ENCODE data around the gene CDH26. TPM values are rescaled to one million over a fixed set of nuclear protein-coding genes. Genes with fewer than 3 reads are reported as not detected.
"Not testable (repeated sequence)": the region's sequence is repeated elsewhere in the genome, so short reads cannot be mapped to it uniquely, and the experiment has no call there.

CDH26 gene
- polyA plus RNA-seq, 12 donors: 0.20 to 1.6 (median 0.92) TPM; not detected in 2

- DNase-seq: peak; percentile 54
Measured at GRCh38 chr20:60011512-60012507, 53.6 kb downstream of the CDH26 start.

DNA sequence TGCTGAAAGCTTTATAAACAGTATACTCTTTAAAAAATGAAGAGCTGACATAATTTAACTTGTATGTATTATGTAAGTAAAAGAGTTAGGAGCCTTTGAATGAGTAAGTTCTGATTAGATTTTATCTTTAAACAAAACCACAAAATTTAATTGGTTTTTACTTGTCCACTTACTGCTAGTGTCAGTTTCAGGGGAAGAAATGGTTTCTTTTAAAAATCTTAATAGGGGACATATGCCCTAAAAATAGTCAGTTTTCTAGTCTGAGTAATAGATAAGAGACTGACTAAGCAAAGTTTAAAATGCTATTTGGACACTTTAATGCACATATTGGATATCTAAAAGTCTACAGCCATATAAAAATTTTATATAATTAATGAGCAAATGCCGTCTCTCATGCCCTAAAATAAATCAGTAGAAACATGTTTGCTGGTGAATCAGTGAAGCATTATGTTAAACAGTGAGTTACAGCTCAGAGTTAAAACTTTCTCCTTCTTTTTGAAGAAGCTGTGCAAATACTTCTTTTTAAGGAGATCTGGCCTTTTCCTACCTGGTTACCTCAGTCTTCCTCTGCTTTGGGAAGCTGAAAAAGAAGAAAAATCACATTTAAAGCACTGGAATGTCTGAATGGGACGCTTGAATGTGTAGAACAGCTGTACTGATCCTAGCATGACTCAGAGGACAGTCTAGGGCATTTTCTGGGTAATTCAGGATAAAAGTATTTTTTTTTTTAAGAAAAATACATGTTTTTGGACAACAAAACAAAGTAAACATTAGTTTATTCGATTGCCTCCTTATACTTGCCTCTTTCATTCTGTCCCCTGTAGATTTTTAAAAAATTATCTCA lies 55.3 kb downstream of the CDH26 start:
- DNase-seq: no peak

DNA sequence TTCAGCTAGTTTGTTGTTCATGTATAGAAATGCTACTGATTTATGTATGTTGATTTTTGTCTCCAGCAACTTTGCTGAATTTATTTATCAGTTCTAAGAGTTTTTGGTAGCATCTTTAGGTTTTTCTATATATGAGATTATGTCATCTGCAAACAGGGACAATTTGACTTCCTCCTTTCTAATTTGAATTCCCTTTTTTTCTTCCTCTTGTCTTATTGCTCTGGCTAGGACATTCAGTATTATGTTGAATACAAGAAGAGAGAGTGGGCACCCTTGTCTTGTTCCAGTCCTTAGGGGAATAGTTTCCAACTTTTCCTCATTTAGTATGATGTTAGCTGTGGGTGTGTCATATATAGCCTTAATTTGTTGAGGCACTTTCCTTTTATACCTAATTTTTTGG lies 58.2 kb downstream of the CDH26 start:
- DNase-seq: no peak

DNA sequence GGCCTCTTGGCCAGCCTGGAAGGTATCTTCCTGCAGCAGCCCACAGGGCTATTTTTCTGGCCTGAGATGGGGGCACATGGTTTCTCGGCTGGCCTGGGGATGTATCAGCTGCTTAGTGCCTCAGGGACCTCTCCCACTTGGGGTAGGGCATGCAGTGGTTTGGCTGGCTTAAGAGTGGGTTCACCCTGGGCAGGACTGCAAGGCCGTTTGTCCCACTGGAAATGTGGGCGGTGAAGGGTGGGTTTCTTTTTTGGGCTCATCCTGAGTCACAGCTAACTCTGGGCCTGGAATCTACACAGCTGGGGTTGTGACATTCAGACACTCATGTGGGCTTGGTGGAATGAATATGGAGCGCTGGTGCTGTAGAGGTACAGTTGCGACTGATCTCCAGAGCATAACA lies 62.0 kb downstream of the CDH26 start:
- no peak for DNase-seq

DNA sequence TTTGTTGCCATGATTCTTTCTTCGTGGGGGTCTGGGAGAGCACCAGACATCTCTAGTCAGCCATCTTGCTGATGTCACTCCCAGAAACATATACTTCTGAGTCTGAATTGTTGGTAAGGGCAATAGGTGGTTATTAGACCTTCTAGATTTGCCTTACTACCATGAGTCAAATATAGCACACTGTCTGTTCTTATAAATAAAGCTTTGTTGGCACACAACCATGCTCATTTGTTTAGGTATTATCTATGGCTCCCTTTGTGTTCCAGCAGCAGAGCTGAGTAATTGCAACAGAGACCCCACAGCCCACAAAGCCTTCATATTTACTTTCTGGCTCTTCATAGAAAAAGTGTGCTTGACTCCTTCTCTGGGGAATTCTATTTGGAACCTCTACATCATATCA lies 62.9 kb downstream of the CDH26 start:
- DNase-seq: no peak

GRCh38 chr20:60022849-60023248 lies 64.6 kb downstream of the CDH26 start:
- no peak for DNase-seq

DNA sequence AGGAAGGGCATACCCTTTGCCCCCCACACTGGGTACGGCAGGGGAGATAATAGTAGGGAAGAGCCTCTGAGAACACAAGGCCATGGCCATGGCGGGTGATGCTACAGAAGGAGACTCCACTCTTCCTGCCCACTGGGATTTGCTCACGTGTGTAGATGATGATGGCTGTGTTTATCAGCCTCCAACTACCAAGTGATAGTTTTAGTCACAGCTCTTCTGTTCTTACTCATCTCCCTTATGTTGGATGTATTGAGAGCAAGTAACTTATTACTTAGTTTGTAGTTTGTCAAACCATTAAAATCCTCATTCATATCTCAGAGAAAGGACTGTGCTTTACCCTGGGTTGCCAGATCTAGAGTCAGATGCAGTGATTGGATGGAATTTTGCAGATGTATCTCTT lies 66.0 kb downstream of the CDH26 start:
- DNase-seq: no peak

DNA sequence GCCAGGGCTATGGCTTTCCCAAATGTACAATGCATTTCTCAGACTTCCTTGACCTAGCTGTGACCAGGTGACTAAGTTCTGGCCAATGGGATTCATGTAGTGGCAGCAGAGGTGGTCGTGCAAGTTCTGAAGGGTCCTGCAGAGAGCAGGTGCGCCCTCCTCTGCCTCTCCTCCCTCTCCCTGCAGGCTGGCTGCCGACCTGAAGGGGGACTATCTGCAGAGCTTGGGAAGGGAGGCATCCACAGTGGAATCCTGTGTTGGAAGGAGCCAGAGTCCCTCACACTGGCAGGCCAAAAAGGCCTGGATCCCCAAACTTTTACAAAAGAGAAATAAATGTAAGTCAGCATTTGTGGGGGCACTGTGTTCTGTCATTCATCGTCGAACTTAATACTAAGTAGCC lies 66.6 kb downstream of the CDH26 start:
- no peak for DNase-seq

DNA sequence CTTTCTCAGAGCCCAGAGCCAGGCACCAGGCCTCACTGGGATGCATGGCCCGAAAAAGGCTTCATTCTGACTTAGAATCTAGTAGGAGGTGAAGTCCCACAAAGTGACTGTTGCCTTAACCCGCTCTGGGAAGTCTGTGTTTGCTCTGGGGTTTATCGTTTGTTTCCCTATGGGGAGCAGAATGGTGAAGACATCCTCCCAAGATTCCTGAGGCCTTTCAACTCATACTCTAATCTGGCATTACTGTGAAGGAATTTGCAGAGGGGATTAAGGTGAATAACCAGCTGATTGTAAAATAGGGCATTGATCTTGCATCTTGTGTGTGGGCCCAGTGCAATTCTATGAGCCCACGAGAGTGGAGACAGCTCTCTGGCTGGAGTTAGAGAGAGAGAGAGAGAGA lies 67.8 kb downstream of the CDH26 start:
- no peak for DNase-seq

DNA sequence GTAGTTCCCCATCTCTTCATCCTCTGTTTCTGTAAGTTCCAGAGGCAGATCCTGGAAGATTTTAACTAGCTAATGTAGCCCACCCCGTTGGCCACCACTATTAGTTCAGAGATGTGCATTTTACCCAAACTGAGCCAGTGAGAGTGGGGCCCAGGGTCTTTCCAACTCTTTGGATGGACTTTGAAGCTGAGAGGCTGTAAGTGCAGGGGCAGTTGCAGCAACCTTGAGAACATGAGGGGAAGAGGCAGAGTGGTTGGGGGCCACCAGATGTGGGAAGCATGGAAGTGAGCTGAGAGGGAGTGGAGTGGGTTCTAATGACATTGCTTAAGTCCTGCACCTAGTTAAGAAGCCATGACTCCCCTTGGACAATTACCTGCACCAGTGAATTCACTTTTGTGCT lies 72.2 kb downstream of the CDH26 start:
- DNase-seq: no peak

- no peak for DNase-seq
Measured at GRCh38 chr20:60031107-60031506, 72.9 kb downstream of the CDH26 start.

DNA sequence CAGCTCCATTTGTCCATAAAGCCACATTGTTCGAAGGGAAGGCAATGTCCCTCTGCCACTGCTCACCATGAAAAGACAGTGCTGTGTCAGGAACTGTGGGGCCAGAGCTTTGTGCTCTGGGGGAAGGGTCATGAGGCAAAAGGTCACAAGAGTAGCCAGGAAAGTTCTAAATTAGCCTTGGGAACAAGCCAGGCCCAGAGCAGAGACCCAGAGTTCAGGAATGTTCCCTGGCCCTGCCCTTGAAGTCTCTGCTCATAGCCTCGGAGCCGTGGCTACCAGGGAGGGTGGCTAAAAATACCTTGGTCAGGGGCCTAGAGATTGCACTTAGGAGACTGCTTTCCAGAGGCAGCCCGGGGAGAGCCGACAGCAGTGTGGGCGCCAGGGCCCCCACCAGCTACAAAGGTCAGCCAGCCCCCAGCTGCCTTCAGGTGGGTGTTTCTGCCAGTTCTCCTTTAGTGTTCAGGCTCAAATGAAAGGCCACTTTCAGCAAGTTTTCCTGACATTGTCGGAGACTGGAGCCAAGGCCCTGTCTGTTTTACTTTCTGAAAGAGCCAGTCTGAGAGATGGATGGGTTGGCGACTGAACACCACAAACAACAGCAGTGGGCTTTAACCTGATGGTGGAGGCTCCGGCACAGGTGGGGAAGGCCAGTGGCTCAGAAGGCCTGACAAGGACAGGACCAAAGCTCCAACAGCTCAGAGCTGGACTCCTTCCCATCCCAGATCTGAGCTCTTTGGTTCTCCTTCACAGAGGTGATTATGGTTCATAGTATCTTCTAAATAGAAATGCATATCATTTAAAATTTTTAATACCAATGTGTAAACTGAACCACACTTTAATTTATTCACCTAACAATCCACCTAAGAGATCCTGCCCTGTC lies 76.2 kb downstream of the CDH26 start:
- no peak for DNase-seq

GRCh38 chr20:60035486-60035885 lies 77.3 kb downstream of the CDH26 start:
- DNase-seq: no peak

GRCh38 chr20:60036346-60036745 lies 78.1 kb downstream of the CDH26 start:
- no peak for DNase-seq

DNA sequence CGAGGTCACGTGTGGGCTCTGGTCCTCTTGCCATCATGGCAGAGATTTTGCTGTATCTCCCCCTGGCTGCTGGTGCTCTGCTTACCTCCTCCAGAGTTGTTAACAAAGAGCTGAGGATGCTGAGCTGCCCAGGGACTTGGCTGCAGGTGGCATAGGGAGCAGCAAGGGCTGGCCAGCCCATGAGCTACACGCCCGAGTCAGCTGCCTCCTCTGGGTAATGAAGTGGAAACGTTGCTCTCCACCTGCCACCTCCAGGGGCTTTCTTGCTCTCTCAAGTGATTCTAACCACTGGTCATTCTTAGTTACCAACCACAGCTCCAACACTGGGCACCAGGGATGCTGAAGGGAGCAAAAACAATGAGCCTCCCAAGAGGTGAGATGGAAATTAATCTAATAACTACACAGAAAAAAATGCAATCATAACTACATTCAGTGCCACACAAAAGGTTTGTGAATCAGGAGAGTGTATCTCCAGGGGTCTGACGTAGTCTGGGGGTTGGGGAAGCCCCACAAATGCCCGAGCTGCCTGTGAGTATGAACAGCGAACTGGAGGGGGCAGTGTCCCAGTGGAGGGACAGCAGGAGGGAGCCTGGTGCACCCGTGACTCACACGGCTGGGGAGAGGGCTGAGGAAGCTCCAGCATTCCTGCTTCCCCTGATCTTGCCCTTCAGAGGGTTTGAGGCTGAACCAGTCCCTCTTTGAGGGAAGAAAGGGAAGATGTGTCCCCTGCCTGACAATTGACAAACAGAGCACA lies 78.7 kb downstream of the CDH26 start:
- DNase-seq: no peak

DNA sequence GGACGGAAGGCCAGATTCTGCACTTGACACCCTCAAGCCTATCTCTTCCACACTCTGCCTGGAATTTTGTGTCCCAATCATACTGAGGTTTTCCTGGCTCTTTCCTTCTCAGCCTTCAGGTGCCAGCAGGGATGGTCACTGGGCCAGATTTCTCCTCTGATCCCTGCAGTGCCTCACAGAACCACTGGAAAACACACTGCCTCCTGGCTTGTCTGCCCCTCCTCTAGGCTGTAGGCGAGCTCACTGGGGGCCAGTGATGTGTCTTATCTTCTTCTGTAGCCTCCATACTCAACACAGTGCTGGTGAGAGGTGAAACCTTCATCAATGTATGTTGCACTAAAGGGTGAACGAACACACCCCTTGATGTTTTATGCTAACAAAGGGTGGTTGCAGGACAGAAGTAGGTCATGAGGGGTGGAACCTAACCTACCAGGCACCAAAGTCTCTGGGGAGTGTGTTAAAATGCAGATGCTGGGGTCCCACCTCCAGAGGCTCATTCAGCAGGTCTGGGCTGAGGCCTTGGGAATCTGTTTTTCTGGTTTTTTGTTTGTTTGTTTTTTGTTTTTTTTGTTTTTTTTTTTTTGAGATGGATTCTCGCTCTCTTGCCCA lies 80.3 kb downstream of the CDH26 start:
- DNase-seq: no peak

- no peak for DNase-seq
Measured at GRCh38 chr20:60039526-60039925, 81.3 kb downstream of the CDH26 start.

- no peak for DNase-seq
Measured at GRCh38 chr20:60040471-60041162, 82.4 kb downstream of the CDH26 start.

GRCh38 chr20:60041436-60042165 lies 83.4 kb downstream of the CDH26 start:
- DNase-seq: not testable (repeated sequence)

Data from muscle of arm (tissue), 12 donors.